ENCODE results near the gene KCNC1.

KCNC1 gene

DNA sequence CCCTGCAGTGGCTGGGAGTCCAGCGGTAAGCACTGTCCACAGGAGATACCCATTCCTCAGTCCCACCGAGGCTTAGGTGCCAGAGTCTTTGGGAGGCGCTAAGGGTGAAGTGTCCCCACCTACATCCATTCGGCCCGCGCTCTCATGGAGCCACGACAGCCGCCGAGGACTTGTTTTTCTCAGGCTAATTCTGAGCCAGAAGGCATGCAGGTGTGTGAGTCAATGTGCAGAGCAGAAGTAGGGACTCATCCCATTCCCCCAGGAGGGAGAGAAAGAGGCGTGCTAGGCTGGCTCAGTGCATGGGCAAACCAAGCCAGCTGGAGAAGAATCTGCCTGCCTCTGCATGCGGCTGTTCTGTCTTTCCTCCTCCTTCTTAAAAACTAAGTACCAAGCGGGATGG is 46.6 kb downstream of the KCNC1 start:
- no peak for TF ChIP-seq ARNTL (CRISPR knock-in tag; IDR thresholded peaks at IDR 0.05; ENCODE audit: borderline replicate concordance, low read depth)
- no peak for TF ChIP-seq SNAI2 (CRISPR knock-in tag; IDR thresholded peaks at IDR 0.05)
- TF ChIP-seq, protein P1, sequence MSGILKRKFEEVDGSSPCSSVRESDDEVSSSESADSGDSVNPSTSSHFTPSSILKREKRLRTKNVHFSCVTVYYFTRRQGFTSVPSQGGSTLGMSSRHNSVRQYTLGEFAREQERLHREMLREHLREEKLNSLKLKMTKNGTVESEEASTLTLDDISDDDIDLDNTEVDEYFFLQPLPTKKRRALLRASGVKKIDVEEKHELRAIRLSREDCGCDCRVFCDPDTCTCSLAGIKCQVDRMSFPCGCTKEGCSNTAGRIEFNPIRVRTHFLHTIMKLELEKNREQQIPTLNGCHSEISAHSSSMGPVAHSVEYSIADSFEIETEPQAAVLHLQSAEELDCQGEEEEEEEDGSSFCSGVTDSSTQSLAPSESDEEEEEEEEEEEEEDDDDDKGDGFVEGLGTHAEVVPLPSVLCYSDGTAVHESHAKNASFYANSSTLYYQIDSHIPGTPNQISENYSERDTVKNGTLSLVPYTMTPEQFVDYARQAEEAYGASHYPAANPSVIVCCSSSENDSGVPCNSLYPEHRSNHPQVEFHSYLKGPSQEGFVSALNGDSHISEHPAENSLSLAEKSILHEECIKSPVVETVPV (CRISPR knock-in tag; IDR thresholded peaks at IDR 0.05) = no peak
- TF ChIP-seq PATZ1 (CRISPR knock-in tag; IDR thresholded peaks at IDR 0.05; ENCODE audit: borderline replicate concordance) = no peak
- TF ChIP-seq, protein P2, sequence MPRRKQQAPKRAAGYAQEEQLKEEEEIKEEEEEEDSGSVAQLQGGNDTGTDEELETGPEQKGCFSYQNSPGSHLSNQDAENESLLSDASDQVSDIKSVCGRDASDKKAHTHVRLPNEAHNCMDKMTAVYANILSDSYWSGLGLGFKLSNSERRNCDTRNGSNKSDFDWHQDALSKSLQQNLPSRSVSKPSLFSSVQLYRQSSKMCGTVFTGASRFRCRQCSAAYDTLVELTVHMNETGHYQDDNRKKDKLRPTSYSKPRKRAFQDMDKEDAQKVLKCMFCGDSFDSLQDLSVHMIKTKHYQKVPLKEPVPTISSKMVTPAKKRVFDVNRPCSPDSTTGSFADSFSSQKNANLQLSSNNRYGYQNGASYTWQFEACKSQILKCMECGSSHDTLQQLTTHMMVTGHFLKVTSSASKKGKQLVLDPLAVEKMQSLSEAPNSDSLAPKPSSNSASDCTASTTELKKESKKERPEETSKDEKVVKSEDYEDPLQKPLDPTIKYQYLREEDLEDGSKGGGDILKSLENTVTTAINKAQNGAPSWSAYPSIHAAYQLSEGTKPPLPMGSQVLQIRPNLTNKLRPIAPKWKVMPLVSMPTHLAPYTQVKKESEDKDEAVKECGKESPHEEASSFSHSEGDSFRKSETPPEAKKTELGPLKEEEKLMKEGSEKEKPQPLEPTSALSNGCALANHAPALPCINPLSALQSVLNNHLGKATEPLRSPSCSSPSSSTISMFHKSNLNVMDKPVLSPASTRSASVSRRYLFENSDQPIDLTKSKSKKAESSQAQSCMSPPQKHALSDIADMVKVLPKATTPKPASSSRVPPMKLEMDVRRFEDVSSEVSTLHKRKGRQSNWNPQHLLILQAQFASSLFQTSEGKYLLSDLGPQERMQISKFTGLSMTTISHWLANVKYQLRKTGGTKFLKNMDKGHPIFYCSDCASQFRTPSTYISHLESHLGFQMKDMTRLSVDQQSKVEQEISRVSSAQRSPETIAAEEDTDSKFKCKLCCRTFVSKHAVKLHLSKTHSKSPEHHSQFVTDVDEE (CRISPR knock-in tag; IDR thresholded peaks at IDR 0.05) = no peak
- TF ChIP-seq, protein P3, sequence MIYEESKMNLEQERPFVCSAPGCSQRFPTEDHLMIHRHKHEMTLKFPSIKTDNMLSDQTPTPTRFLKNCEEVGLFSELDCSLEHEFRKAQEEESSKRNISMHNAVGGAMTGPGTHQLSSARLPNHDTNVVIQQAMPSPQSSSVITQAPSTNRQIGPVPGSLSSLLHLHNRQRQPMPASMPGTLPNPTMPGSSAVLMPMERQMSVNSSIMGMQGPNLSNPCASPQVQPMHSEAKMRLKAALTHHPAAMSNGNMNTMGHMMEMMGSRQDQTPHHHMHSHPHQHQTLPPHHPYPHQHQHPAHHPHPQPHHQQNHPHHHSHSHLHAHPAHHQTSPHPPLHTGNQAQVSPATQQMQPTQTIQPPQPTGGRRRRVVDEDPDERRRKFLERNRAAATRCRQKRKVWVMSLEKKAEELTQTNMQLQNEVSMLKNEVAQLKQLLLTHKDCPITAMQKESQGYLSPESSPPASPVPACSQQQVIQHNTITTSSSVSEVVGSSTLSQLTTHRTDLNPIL (CRISPR knock-in tag; IDR thresholded peaks at IDR 0.05; ENCODE audit: low read depth) = no peak
- no peak for TF ChIP-seq BACH2 (CRISPR knock-in tag; IDR thresholded peaks at IDR 0.05; ENCODE audit: borderline replicate concordance)
- TF ChIP-seq ZNF8 (CRISPR knock-in tag; IDR thresholded peaks at IDR 0.05) = no peak
- no peak for TF ChIP-seq PPARA (CRISPR knock-in tag; IDR thresholded peaks at IDR 0.05; ENCODE audit: borderline replicate concordance)
- no peak for TF ChIP-seq OSR1 (CRISPR knock-in tag; IDR thresholded peaks at IDR 0.05)
- no peak for TF ChIP-seq CSDC2 (CRISPR knock-in tag; IDR thresholded peaks at IDR 0.05)
- ATAC-seq = no peak

GRCh38 chr11:17781626-17782025 is 47.0 kb downstream of the KCNC1 start:
- TF ChIP-seq OSR1 (CRISPR knock-in tag; IDR thresholded peaks at IDR 0.05) = no peak
- no peak for TF ChIP-seq ZNF70 (CRISPR knock-in tag; IDR thresholded peaks at IDR 0.05)
- no peak for TF ChIP-seq SNAI2 (CRISPR knock-in tag; IDR thresholded peaks at IDR 0.05)
- TF ChIP-seq ISL1 (CRISPR knock-in tag; IDR thresholded peaks at IDR 0.05) = no peak
- no peak for TF ChIP-seq TOX (CRISPR knock-in tag; IDR thresholded peaks at IDR 0.05; ENCODE audit: borderline replicate concordance)
- TF ChIP-seq ZFP30 (CRISPR knock-in tag; IDR thresholded peaks at IDR 0.05) = no peak
- TF ChIP-seq PATZ1 (CRISPR knock-in tag; IDR thresholded peaks at IDR 0.05; ENCODE audit: borderline replicate concordance) = no peak
- no peak for TF ChIP-seq GLIS3 (CRISPR knock-in tag; IDR thresholded peaks at IDR 0.05)
- no peak for ATAC-seq

GRCh38 chr11:17782145-17782544 is 47.6 kb downstream of the KCNC1 start:
- TF ChIP-seq ZNF70 (CRISPR knock-in tag; IDR thresholded peaks at IDR 0.05) (no peak), GLIS3 (CRISPR knock-in tag; IDR thresholded peaks at IDR 0.05) (no peak), TCF4 (CRISPR knock-in tag; IDR thresholded peaks at IDR 0.05; ENCODE audit: borderline replicate concordance) (no peak), ARNTL (CRISPR knock-in tag; IDR thresholded peaks at IDR 0.05; ENCODE audit: borderline replicate concordance, low read depth) (no peak), RARB (CRISPR knock-in tag; IDR thresholded peaks at IDR 0.05) (no peak), OSR1 (CRISPR knock-in tag; IDR thresholded peaks at IDR 0.05) (no peak)
- TF ChIP-seq, protein P4, sequence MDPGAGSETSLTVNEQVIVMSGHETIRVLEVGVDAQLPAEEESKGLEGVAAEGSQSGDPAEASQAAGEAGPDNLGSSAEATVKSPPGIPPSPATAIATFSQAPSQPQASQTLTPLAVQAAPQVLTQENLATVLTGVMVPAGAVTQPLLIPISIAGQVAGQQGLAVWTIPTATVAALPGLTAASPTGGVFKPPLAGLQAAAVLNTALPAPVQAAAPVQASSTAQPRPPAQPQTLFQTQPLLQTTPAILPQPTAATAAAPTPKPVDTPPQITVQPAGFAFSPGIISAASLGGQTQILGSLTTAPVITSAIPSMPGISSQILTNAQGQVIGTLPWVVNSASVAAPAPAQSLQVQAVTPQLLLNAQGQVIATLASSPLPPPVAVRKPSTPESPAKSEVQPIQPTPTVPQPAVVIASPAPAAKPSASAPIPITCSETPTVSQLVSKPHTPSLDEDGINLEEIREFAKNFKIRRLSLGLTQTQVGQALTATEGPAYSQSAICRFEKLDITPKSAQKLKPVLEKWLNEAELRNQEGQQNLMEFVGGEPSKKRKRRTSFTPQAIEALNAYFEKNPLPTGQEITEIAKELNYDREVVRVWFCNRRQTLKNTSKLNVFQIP (CRISPR knock-in tag; IDR thresholded peaks at IDR 0.05; ENCODE audit: borderline replicate concordance, low read depth) = no peak
- TF ChIP-seq, protein P1 (CRISPR knock-in tag; IDR thresholded peaks at IDR 0.05) = no peak
- ATAC-seq = no peak
